ENCODE results near the gene CASZ1. TPM values are rescaled to one million over a fixed set of nuclear protein-coding genes. Genes with fewer than 3 reads are reported as not detected.

Gene CASZ1
- total RNA-seq, 1 experiment from 2014 or later = 15.2 TPM

GRCh38 chr1:10612436-10613160, 183.8 kb downstream of the CASZ1 start:
- CTCF ChIA-PET = interaction anchor here (0.5 kb wide), 1 partner anchor 262 kb away, joined by 4 read pairs; no protein-coding TSS in a partner anchor

GRCh38 chr1:10610901-10611600, 185.4 kb downstream of the CASZ1 start:
- H3K79me2 ChIP-seq (ENCODE audit: low read depth) = no peaks in the 10 kb centered on the region
- no peaks in the 10 kb centered on the region for H4K20me1 ChIP-seq (ENCODE audit: insufficient read depth)
- ChIA-PET CTCF (no interaction called here), POLR2A (ENCODE audit: unreplicated experiment) (no interaction called here)
- intact Hi-C loops (cut with micrococcal nuclease; ENCODE audit: unreplicated experiment) = no loop called here
- H3K4me2 ChIP-seq = no peak overlapping the region
- H2AFZ ChIP-seq = no peak overlapping the region
- no peaks in the 10 kb centered on the region for H3K27me3 ChIP-seq (ENCODE audit: insufficient read depth, low read depth)
- no peak for DNase-seq
- H3K9me3 ChIP-seq (ENCODE audit: insufficient read depth, low read depth) = no peaks in the 10 kb centered on the region
- no TSS peak for BruUV-seq (replicated peaks)
- no peak overlapping the region for H3K4me3 ChIP-seq
- no peak overlapping the region for H3K27ac ChIP-seq
- H3F3A ChIP-seq (ENCODE audit: insufficient read depth, low read depth) = no peaks in the 10 kb centered on the region
- TF ChIP-seq CTCF (conservative IDR thresholded peaks at IDR 0.05) (no peak), EZH2 (IDR thresholded peaks at IDR 0.05; ENCODE audit: low read depth) (no peak)
- H3K9me2 ChIP-seq (ENCODE audit: insufficient read depth) = no peaks in the 10 kb centered on the region
- no peaks in the 10 kb centered on the region for H3K4me1 ChIP-seq (replicated peaks; ENCODE audit: insufficient read depth)
- no peaks in the 10 kb centered on the region for H3K36me3 ChIP-seq (ENCODE audit: low read depth)

More at GRCh38 chr1:10612436-10613160, 183.8 kb downstream of the CASZ1 start:
- POLR2A ChIA-PET (ENCODE audit: unreplicated experiment) = interaction anchor here (0.6 kb wide), 1 partner anchor 23 kb away, joined by 3 read pairs; no protein-coding TSS in a partner anchor
- BruUV-seq (replicated peaks) = no TSS peak
- Histone ChIP-seq H3F3A (ENCODE audit: insufficient read depth, low read depth) (no peaks in the 10 kb centered on the region), H3K4me2 (no peak overlapping the region), H3K27me3 (ENCODE audit: insufficient read depth, low read depth) (no peaks in the 10 kb centered on the region), H3K4me1 (replicated peaks; ENCODE audit: insufficient read depth) (no peaks in the 10 kb centered on the region), H3K27ac (no peak overlapping the region), H2AFZ (no peak overlapping the region), H3K79me2 (ENCODE audit: low read depth) (no peaks in the 10 kb centered on the region), H3K9me3 (ENCODE audit: insufficient read depth, low read depth) (no peaks in the 10 kb centered on the region), H4K20me1 (ENCODE audit: insufficient read depth) (no peaks in the 10 kb centered on the region), H3K9me2 (ENCODE audit: insufficient read depth) (no peaks in the 10 kb centered on the region), H3K4me3 (no peak overlapping the region), H3K36me3 (ENCODE audit: low read depth) (no peaks in the 10 kb centered on the region)
- no peak for DNase-seq
- intact Hi-C loops (cut with micrococcal nuclease; ENCODE audit: unreplicated experiment) = no loop called here
- TF ChIP-seq EZH2 (IDR thresholded peaks at IDR 0.05; ENCODE audit: low read depth) (no peak), CTCF (conservative IDR thresholded peaks at IDR 0.05) (no peak)

GRCh38 chr1:10608690-10609089, 187.8 kb downstream of the CASZ1 start:
- Histone ChIP-seq H3K79me2 (ENCODE audit: low read depth) (no peaks in the 10 kb centered on the region), H2AFZ (no peak overlapping the region), H3K4me2 (no peak overlapping the region), H3K36me3 (ENCODE audit: low read depth) (no peaks in the 10 kb centered on the region), H3K27me3 (ENCODE audit: insufficient read depth, low read depth) (no peaks in the 10 kb centered on the region), H3K27ac (no peak overlapping the region), H3K9me2 (ENCODE audit: insufficient read depth) (no peaks in the 10 kb centered on the region), H3K9me3 (ENCODE audit: insufficient read depth, low read depth) (no peaks in the 10 kb centered on the region), H3K4me1 (replicated peaks; ENCODE audit: insufficient read depth) (no peaks in the 10 kb centered on the region), H3K4me3 (no peak overlapping the region), H4K20me1 (ENCODE audit: insufficient read depth) (no peaks in the 10 kb centered on the region), H3F3A (ENCODE audit: insufficient read depth, low read depth) (no peaks in the 10 kb centered on the region)
- ChIA-PET CTCF (no interaction called here), POLR2A (ENCODE audit: unreplicated experiment) (interaction anchor here (0.6 kb wide), 1 partner anchor 1056 kb away, joined by 3 read pairs; no protein-coding TSS in a partner anchor)
- TF ChIP-seq CTCF (conservative IDR thresholded peaks at IDR 0.05) (no peak), EZH2 (IDR thresholded peaks at IDR 0.05; ENCODE audit: low read depth) (no peak)
- BruUV-seq (replicated peaks) = no TSS peak
- intact Hi-C loops (cut with micrococcal nuclease; ENCODE audit: unreplicated experiment) = no loop called here
- DNase-seq = no peak

Data from PC-9 (cell line).